Progenitor cell of endocrine pancreas (in vitro differentiated cells): Measurements from ENCODE around the gene WDFY3. TPM values are rescaled to one million over a fixed set of nuclear protein-coding genes. Genes with fewer than 3 reads are reported as not detected.

Experiments used
- DNase-seq: peaks from one replicate; pipeline ENCODE4 v3.0.0; 2021; ENCODE audit warnings: low spot score; ENCODE audit not compliant: unreplicated experiment
- H3K27ac Mint-ChIP-seq: 2 replicates; pipeline ENCODE4 v1.8.0; 2021; ENCODE audit warnings: mild to moderate bottlenecking, moderate library complexity, mixed read lengths
- H3K27me3 Mint-ChIP-seq: 2 replicates; pipeline ENCODE4 v1.8.0; 2021; ENCODE audit warnings: mixed read lengths
- H3K36me3 Mint-ChIP-seq: 2 replicates; pipeline ENCODE4 v1.8.0; 2022; ENCODE audit warnings: mixed read lengths; ENCODE audit not compliant: insufficient read depth
- H3K4me1 Mint-ChIP-seq: 2 replicates; pipeline ENCODE4 v1.8.0; 2021; ENCODE audit warnings: low read depth, mixed read lengths
- H3K4me3 Mint-ChIP-seq: 2 replicates; pipeline ENCODE4 v1.8.0; 2021; ENCODE audit warnings: low read depth, mild to moderate bottlenecking, moderate library complexity, mixed read lengths
- H3K9me3 Mint-ChIP-seq: 2 replicates; pipeline ENCODE4 v1.8.0; 2021; ENCODE audit warnings: low read depth, mixed read lengths
- CTCF ChIP-seq: fragments of 200-600 bp; sonication (generic); IDR thresholded peaks from one replicate; pipeline ENCODE4 v1.5.0; 2021; ENCODE audit warnings: antibody characterized with exemption, mild to moderate bottlenecking; ENCODE audit not compliant: unreplicated experiment
- total RNA-seq: library from RNA; stranded (reverse); gene quantifications from 2 replicates; pipeline ENCODE4 v1.2.1, GENCODE V29; 2021

Gene WDFY3
- total RNA-seq, 1 donor from 2014 or later = 115 TPM

DNA sequence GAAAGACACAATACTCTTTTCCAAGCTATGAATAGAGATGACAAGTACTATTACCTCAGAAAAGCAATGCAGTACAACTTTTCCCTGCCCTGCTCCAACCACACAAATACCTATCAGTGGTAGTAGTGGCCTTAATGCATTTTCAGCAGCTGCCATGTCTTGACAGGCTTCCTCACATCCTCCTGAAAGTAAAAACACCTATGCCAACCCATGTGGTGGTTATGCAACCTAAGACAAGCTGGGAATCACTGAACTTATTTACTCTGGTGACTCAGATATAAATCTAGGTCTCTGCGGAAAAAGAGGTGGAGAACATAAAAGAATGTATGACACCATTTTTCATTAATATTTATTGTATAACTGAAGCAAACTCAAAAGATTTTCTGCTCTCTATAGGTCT, 14.5 kb downstream of the WDFY3 start:
- Mint-ChIP-seq H3K27me3 (no peaks in the 10 kb centered on the region), H3K4me1 (peaks cover 12% of the 10 kb centered on the region), H3K36me3 (peaks cover 2% of the 10 kb centered on the region), H3K4me3 (no peak overlapping the region), H3K27ac (no peak overlapping the region), H3K9me3 (no peaks in the 10 kb centered on the region)
- no peak for TF ChIP-seq CTCF
- DNase-seq = no peak

GRCh38 chr4:84948056-84948455, 18.4 kb downstream of the WDFY3 start:
- no peak for TF ChIP-seq CTCF
- Mint-ChIP-seq H3K27me3 (no peaks in the 10 kb centered on the region), H3K36me3 (peaks cover 10% of the 10 kb centered on the region), H3K27ac (peak overlapping the region; percentile 8), H3K4me1 (peaks cover 6% of the 10 kb centered on the region), H3K9me3 (peaks cover 4% of the 10 kb centered on the region), H3K4me3 (no peak overlapping the region)
- DNase-seq = no peak

- Mint-ChIP-seq H3K4me3 (no peak overlapping the region), H3K27me3 (no peaks in the 10 kb centered on the region), H3K4me1 (peaks cover 6% of the 10 kb centered on the region), H3K9me3 (peaks cover 21% of the 10 kb centered on the region), H3K27ac (no peak overlapping the region), H3K36me3 (peaks cover 31% of the 10 kb centered on the region)
- no peak for DNase-seq
- TF ChIP-seq CTCF = no peak
Measured at GRCh38 chr4:84944947-84945346, 21.5 kb downstream of the WDFY3 start.

DNA sequence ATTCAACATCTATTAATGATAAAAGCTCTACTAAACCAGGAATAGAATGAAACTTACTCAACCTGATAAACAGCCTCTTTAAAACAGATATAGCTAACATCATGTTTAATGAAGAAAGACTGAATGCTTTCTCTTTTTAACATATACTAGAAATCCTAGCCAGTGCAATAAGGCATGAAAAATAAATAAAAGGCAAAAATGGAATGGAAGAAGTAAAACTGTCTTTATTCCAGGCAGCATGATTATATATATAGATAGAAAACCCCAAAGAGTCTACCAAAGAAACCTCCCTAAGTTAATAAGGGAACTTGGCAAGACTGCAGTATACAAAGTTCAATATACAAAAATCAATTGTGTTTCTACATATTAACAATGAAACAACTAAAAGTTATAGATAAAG, 25.5 kb downstream of the WDFY3 start:
- no peak for TF ChIP-seq CTCF
- Mint-ChIP-seq H3K27me3 (no peaks in the 10 kb centered on the region), H3K36me3 (peaks cover 33% of the 10 kb centered on the region), H3K4me1 (no peaks in the 10 kb centered on the region), H3K4me3 (no peak overlapping the region), H3K27ac (no peak overlapping the region), H3K9me3 (peaks cover 24% of the 10 kb centered on the region)
- DNase-seq = no peak

- Mint-ChIP-seq H3K27me3 (no peaks in the 10 kb centered on the region), H3K9me3 (peaks cover 26% of the 10 kb centered on the region), H3K36me3 (peaks cover 32% of the 10 kb centered on the region), H3K4me3 (no peak overlapping the region), H3K27ac (no peak overlapping the region), H3K4me1 (no peaks in the 10 kb centered on the region)
- no peak for DNase-seq
- no peak for TF ChIP-seq CTCF
Measured at GRCh38 chr4:84939113-84939512, 27.4 kb downstream of the WDFY3 start.
